HG02870 (cell line): ENCODE data around the gene SSH3.
A peak's percentile ranks its signal among the peaks of the same experiment; 100 is the strongest.

ENCODE experiments used
- ATAC-seq: cut with Tn5 transposase; IDR thresholded peaks from one replicate; pipeline ENCODE4 v1.9.1; 2021; ENCODE audit warnings: mild to moderate bottlenecking, moderate library complexity; ENCODE audit not compliant: unreplicated experiment

The SSH3 gene

DNA sequence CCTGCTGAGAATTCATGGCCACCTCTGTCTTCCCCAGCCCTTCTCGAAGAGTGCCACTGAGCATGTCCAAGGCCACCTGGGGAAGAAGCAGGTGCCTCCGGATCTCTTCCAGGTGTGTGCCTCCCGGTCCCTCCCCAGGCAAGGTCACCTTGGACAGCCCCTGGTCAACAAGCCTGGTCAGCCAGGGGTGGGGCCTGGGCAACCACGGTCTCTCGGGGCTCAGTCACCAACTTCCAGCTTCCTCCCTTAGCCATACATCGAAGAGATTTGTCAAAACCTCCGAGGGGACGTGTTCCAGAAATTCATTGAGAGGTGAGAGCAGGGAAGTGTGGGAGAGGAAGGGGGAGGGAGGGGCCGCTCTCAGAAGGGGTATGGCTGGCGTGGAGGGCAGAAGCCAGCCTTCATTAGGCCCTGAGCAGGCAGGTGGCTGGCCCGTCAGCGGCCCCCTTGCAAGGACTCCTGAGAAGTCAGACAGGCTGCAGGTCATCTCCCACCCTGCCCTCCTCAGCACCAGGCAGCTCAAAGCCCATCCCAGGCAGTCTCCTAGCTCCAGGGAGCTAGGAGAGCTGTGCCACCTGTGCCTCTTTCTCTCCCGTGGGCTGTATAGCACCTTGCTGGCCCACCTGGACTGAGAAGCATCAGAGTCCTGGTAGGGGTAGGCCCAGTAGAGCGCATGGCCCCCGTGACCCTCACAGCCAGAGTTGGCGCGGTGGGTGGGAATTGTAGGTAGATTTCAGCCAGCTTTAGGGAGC, 23.6 kb upstream of the SSH3 start:
- no peak for ATAC-seq

DNA sequence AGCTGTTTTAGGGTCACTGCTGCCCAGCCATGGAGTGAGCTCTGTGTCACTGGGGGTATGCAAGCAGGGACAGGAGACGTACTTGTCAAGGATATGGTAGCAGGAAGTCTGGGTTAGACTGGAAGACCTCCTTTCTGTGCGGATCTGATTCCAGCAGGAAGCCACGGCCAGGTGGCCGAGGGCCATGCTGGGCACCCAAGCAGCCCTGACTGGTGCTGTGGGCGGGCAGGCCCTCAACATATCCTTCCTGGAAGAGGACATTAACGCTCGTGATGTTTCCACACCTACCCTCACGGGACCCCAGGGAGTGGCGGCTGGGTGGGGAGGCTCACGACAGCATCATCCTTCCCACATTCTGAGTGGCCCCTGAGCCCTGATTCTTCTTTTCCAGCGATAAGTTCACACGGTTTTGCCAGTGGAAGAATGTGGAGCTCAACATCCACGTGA, 23.0 kb upstream of the SSH3 start:
- no peak for ATAC-seq

DNA sequence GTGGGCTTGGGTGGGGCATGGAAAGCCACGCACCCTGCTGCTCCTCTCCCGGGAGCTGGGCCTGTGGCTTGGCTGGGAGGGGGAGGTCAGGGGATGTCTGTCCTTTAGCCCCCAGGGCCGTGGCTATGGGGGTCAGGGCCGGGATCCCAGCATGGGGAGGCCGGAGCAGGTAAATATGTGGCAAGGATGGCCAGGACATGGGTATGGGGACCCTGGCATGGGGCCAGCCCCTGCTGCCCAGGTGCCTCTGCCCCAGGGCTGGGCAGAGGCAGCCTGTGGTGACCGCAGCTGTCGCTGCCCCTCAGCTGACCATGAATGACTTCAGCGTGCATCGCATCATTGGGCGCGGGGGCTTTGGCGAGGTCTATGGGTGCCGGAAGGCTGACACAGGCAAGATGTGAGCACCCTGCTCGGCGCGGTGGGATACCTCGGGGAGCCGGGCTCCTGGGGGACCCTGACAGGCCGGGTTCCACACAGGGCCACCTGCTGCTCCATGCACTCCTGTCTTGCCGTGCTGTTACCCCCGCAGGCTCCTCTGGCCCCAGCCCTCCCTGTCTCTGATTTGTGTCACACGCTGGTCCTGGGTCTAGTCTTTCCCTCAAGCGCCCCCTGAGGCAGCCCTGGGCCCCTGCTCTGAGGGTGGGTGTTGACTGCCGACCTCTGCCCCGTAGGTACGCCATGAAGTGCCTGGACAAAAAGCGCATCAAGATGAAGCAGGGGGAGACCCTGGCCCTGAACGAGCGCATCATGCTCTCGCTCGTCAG, 22.4 kb upstream of the SSH3 start:
- ATAC-seq = no peak

DNA sequence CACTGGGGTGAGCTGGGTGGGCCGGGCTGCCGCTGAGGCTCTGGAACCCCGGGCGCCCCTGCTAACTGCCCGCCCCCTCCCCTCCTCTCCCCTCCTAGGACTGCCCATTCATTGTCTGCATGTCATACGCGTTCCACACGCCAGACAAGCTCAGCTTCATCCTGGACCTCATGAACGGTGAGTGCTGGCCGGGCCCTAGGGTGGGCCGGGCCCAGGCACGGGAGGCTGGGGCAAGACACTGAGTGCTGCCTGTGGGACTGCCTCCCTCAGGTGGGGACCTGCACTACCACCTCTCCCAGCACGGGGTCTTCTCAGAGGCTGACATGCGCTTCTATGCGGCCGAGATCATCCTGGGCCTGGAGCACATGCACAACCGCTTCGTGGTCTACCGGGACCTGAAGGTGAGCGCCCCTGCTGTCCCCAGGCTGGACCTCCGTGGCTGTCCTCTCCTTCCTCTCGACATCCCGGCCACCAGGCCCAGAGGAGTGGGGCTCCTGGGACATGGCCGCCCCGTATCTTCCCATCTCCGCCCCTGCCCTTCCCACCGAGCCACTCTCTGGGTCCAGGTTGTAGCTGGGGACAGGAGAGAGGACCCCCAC, 21.7 kb upstream of the SSH3 start:
- ATAC-seq = no peak

DNA sequence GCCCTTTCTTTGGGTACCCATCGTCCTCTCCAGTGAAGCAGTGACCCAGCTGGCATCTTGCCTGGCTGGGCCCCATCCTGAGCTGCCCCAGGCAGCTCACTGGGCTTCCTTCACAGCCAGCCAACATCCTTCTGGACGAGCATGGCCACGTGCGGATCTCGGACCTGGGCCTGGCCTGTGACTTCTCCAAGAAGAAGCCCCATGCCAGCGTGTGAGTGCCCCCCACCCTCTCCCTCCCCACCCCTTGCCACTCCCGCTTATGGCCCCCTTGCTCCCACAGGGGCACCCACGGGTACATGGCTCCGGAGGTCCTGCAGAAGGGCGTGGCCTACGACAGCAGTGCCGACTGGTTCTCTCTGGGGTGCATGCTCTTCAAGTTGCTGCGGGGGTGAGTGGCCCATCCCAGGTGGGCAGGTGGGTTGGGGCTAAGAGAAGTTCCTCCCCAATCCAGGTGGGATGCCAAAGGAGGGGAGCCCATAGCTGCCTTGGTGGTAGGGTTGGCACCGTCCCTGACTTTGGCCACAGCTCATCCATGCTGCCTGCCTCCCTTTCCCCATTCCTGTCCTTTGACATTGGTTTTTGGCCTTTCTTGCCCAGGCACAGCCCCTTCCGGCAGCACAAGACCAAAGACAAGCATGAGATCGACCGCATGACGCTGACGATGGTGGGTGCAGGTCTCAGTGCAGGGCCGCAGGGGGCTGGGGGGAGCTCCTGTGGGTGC, 21.0 kb upstream of the SSH3 start:
- ATAC-seq = no peak

DNA sequence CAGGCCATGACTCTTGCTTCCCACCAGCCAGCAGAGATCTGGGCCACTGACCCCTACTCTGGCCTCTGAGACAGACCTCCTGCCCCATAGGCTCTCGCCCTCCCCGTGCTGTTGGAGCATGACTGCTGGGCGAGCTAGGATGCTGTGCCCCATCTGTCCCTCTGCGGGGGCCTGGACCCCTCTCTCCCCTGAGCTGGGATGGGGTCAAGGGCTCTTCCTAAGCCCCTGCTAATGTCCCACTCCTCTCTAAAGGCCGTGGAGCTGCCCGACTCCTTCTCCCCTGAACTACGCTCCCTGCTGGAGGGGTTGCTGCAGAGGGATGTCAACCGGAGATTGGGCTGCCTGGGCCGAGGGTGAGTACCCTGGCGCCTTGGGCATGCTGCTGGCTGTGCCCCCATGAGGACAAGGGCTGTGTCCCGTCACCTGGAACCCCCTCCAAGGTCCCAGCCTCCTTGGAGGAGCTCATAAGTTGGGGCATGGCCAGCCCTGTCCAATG, 20.4 kb upstream of the SSH3 start:
- no peak for ATAC-seq

DNA sequence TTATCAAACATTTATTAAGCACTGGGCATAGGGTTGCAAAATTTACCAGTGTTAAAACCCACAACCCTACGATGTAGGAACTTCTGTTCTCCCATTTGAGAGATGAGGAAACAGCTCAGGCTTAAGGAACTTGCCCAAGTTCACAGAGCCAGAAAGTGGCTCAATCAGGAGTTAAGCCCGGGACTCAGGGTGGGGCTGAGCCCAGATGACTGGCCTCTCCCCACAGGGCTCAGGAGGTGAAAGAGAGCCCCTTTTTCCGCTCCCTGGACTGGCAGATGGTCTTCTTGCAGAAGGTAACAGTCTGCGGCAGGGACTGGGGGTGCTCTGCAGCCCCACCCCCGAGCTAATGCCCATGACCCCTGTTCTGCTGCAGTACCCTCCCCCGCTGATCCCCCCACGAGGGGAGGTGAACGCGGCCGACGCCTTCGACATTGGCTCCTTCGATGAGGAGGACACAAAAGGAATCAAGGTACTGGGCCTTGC, 19.8 kb upstream of the SSH3 start:
- no peak for ATAC-seq

DNA sequence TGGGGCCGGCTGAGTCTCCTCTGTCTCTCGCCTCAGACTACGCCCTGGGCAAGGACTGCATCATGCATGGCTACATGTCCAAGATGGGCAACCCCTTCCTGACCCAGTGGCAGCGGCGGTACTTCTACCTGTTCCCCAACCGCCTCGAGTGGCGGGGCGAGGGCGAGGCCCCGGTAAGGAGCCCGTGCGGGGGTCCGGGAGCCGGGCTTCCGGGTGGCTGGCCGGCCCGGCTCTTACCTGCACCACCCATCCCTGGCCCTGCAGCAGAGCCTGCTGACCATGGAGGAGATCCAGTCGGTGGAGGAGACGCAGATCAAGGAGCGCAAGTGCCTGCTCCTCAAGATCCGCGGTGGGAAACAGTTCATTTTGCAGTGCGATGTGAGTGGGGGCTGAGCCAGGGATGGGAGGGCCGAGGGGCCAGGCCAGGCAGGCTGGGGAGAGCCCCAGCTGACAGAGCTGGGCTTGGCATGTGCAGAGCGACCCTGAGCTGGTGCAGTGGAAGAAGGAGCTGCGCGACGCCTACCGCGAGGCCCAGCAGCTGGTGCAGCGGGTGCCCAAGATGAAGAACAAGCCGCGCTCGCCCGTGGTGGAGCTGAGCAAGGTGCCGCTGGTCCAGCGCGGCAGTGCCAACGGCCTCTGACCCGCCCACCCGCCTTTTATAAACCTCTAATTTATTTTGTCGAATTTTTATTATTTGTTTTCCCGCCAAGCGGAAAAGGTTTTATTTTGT, 18.4 kb upstream of the SSH3 start:
- ATAC-seq = no peak

DNA sequence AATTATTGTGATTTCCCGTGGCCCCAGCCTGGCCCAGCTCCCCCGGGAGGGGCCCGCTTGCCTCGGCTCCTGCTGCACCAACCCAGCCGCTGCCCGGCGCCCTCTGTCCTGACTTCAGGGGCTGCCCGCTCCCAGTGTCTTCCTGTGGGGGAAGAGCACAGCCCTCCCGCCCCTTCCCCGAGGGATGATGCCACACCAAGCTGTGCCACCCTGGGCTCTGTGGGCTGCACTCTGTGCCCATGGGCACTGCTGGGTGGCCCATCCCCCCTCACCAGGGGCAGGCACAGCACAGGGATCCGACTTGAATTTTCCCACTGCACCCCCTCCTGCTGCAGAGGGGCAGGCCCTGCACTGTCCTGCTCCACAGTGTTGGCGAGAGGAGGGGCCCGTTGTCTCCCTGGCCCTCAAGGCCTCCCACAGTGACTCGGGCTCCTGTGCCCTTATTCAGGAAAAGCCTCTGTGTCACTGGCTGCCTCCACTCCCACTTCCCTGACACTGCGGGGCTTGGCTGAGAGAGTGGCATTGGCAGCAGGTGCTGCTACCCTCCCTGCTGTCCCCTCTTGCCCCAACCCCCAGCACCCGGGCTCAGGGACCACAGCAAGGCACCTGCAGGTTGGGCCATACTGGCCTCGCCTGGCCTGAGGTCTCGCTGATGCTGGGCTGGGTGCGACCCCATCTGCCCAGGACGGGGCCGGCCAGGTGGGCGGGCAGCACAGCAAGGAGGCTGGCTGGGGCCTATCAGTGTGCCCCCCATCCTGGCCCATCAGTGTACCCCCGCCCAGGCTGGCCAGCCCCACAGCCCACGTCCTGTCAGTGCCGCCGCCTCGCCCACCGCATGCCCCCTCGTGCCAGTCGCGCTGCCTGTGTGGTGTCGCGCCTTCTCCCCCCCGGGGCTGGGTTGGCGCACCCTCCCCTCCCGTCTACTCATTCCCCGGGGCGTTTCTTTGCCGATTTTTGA, 17.5 kb upstream of the SSH3 start:
- ATAC-seq = no peak

DNA sequence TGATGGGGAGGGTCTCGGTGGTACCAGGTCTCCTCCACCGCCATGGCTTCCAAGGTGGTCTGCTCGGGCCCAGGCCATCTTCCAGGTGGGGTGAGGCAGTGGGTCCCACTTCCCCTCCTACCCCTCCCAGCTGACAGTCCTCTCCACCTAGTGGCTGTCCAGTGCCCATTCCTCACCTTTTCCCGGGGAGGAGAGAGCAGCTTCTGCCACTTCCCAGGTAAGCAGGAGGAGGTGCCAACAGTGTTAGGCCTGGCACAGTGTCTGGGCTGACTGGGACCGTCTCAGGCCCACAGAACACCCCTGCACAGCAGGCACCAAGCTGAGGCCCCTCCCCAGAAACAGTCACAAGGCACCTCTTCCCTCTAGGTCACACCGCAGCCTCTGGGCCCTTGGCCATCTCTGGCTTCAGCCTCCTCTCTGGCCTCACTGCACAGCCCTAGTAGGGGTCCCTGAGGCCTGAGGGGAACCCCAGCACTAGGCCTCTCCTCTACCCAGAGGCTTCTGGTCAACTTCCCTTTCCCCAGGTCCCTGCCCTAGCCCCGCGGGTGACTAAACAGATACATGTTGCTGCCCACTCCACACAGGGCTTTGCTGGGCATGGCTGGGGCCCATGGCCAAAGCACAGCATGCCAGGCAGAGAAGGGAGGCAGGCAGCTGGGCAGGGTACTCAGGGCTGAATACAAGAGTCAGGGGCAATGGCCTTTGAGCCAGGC, 16.6 kb upstream of the SSH3 start:
- no peak for ATAC-seq

DNA sequence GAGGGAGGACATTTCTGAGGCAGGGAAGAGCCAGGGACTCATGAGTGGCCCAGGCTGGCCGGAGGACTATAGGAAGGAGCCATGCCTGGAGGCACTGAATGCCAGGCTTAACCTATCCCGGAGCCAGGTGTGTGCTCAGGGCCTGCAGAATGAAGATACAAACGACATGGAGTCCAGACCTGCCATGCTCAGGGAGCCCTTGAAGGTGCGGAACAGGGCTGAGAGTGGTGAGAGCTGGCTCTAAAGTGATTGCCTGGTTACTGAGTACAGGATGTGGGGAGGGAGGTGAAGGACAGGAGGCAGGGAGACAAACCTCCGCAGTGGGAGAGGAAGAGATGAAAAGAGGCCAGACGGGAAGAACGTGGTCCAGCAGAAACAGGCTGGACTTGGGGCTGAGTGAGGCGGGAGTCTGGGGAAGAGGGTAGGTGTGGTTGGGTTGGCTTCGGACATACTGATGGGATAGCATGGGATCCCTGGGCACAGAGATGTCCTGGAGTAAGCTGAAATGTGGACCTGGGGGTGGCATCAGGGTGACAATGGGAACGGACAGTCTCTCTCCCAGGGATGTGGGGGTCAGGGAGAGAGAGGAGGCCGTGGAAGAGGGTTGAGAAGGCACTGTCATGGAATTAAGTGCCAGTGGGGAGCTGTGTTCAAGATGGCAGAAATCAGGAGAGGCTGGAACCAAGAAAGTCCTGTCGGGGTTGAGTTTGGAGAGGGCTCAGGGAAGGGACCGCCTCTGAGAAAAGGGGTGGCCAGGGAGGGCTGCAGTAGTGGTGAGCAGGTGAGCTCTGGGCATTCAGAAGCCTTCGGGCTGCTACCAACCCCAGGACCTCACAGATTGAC, 15.8 kb upstream of the SSH3 start:
- ATAC-seq = no peak

DNA sequence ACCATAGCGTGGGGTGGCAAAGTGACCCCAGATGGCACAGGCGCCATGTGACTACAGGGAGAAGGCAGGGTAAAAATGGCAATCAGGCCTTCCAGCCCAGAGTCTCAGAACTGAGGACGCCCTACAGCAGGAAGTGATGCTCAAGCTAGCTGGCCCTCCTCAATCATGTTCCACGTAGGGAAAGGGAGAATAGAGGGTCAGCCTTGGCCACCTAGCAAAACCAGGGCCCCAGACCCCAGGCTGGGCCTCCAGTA, 15.2 kb upstream of the SSH3 start:
- no peak for ATAC-seq

DNA sequence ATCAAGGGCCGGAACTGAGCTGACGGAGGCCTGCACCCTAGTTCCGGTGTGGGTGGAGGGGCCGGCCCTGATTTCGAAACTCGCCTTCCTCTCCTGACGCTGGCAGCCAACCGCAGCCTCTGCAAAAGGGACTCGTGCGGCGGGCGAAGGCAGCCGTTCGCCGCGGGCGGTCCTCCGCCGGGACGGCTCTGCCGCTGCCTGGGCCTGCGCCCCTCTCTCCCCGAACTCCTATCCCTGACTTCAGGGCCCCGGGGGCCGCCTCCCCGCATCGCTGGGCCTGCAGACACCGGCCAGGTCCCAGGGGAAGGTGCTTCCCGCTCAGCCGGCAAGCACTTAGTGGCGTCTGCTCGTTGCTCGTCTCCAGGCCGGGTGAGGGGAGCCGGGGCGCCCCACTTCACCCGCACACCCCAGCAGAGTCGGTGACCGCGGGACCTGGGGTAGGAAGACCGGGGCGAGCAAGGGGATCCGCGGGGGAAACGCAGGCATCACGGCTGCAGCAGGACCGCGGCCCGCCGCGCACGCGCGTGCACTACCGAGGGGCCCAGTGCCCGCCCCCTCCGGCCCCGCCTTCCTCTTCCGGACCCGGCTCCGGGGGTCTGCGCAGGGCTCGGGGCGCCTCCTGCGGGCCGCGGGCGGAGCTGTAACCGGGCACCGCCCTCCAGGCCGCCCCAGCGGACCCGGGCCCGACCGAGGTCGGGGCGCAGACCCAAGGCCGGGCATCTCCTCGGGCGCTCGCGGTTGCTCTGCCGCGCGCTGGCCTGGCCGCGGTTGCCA, 14.7 kb upstream of the SSH3 start:
- ATAC-seq = peak; percentile 66

DNA sequence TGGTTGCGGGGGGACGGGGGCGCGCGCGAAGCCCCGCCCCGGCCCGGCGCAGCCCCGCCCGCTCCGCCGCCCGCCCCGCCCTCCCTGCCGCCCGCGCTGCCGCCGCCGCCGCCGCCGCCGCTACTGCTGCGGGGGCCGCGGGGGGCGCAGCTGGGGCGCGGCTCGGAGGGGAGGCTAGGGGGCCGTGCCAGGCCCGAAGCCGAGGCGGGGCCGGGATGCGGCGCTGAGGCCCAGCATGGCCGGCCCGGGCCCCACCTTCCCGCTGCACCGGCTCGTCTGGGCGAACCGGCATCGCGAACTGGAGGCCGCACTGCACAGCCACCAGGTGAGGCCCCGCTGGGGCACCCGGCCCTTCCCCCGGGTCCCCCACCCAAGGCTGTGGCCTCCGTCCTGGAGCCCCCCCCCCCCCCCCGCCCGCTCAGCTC, 14.1 kb upstream of the SSH3 start, which contains the start of gene ANKRD13D:
TSS of gene ANKRD13D (plus strand) at position 78 of the 425 bp plus-strand sequence. CDS start at position 236, 158 bp downstream.
- no peak for ATAC-seq

DNA sequence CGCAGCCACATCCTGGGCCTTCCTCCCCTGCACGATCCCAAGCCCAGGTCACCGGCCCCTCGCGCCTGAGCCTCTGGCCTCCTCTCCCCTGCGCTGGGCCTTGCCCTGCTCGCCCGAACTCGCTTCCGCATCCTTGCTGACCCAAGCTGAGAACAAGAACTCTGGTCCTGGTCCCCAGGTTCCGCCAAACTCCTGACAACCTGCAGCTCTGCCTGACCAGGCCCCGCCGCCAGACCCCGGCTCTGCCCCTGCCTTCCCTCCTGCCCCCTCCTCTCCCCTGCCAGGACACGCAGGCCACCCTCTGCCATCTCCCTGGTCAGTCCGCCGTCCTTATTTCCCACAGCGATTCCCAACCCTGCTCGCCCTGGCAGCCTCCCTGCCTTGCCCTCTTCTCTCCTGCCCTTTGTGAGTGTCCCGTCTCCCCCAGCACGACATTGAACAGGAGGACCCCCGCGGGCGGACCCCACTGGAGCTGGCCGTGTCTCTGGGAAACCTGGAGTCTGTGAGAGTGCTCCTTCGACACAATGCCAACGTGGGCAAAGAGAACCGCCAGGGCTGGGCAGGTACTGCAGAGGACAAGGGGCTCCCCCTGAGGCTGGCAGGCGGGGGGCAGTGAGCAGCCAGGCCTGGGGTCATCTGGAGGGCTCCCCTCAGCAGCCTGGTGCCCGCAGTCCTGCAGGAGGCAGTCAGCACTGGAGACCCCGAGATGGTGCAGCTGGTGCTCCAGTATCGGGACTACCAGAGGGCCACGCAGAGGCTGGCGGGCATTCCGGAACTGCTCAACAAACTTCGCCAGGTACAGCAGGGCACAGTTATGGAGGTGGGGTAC, 13.5 kb upstream of the SSH3 start:
- ATAC-seq = no peak

DNA sequence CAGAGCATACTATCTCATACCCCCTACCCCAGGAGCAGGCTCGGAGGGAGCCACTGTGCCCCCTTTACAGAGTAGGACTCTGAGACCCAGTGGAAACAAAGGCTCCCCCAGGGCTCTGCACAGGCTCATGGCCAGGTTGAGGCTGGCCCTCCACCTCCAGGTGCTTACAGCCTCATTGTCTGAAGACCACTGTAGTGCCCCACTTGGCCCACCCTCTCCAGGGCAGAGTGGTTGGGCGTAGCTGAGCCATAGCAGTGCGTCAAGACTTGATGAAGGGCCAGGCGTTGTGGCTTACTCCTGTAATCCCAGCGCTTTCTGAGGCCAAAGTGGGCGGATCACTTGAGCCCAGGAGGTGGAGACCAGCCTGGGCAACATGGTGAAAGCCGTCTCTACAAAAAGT, 12.5 kb upstream of the SSH3 start:
- ATAC-seq = no peak
